Hematopoietic multipotent progenitor cell treated with erythropoietin and hydrocortisone succinate and interleukin-3 and kit ligand, for 15 days (in vitro differentiated cells): Measurements from ENCODE around the gene CAMTA1.

Experiments
- DNase-seq: peaks from one replicate; pipeline ENCODE4 v3.0.0-alpha.2; 2015; ENCODE audit warnings: low spot score

The CAMTA1 gene

DNA sequence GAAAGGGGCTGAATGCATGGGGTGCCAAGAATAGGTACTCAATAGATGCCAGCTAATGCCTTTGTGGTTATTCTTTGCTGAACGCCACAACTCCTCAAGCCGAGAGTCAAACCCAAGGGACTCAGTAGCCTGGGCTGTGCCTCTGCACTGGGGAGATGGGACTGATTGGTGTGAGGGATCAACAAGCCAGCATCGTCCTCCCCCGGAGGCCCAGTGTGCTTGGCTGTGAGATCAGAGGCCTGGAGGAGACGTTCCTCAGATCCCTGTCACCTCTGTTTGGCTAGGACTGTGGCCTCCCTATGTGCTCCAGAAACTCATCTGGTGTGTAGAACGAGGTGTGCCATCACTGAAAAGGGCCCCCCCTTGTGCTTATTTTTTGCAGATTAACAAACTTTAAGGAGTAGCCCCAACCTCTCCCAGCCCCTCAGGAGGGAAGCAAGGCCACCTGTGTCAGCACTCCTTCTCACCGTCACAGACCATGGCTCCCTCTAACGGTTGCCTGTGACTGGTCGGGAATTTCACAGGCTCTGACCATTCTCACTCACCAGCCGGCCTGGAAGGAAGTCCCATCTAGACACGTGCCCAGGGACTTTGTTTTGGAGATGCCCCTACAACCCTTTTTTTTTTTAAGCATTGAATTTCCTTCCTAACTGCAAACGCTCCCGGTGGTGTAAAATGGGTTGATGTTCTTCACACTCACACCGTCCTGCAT lies 791.8 kb downstream of the CAMTA1 start:
- no peak for DNase-seq

DNA sequence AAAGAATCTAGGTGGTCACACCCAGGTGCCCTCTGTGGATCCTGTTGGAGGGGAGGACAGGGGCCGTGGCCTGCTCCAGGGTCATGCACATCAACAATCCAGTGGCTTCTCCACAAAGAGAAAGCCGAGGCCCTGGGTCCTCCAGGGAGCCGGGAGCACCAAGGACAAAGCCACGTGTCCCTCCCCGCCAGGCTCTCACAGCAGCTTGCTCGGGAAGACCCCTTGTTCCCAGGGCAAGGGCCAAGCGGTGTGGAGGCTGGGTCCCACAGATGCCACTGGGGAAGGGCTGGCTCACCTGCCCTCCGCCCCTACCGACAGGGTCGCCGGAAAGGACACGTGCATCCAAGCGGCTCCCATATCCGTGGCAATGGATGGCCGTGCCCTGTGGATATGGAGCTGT lies 793.0 kb downstream of the CAMTA1 start:
- DNase-seq = no peak

DNA sequence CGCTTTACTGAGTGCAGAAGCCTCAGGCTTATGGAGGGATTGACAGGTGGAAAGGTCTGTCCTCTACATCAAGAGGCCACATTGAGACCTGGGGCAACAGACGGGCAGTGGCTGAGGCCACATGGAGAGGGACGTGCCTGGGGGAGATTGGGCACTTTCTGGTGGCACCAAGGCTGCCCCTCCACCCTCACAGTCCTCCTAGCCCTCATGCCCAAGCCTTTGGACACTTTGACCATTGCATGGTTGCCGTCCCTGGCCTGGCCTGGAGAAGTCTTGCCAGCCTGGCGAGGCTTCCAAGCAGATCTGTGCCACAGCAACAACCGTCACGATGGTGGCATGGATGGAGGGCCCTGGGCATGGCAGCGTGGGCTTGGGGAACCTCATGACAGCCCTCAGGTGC lies 793.8 kb downstream of the CAMTA1 start:
- DNase-seq = no peak

DNA sequence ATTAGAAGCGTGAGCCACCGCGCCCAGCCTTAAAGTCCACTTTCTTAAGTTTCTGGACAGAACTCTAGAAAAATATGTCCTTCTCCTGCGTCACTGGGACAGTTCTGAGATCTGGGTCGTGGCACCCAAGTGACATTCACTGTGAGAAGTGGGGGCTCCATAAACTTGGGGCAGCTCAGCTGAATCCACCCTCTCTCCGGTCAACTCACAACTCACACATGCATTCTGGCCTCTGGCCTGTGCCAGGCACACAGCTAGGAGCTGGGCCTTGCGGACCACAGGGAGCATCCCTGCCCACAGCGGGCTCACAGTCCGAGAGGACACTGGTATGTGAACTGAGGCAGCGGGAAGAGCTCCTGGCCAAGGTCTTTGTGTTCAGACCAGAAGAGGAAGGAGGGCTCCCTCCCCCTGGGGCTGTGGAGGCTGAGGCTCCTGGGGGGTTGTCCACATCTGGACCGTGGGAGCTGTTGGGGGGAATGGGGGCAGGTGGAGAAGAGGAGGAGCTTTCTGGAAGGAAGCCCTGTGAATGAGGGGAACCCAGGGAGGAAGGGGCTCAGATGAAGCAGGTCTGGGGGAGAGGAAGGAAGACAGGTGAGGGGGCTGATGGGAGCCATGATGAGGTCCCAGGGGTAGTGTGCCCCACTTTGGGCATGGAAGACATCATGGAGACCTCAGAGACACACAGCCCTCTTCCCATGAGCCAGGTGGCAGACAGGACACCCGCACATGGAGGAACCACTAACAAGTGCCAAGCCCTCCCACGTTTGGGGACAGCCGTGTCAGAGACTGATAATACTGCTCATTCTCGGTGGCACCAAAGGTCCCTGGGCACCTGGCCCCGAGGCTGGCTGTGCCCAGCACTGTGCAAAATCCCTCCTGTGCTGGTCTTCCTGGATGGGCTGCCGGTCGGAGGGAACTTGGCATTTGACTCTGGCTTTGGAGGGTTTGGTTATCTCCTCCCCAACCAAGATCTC lies 794.9 kb downstream of the CAMTA1 start:
- DNase-seq = no peak

DNA sequence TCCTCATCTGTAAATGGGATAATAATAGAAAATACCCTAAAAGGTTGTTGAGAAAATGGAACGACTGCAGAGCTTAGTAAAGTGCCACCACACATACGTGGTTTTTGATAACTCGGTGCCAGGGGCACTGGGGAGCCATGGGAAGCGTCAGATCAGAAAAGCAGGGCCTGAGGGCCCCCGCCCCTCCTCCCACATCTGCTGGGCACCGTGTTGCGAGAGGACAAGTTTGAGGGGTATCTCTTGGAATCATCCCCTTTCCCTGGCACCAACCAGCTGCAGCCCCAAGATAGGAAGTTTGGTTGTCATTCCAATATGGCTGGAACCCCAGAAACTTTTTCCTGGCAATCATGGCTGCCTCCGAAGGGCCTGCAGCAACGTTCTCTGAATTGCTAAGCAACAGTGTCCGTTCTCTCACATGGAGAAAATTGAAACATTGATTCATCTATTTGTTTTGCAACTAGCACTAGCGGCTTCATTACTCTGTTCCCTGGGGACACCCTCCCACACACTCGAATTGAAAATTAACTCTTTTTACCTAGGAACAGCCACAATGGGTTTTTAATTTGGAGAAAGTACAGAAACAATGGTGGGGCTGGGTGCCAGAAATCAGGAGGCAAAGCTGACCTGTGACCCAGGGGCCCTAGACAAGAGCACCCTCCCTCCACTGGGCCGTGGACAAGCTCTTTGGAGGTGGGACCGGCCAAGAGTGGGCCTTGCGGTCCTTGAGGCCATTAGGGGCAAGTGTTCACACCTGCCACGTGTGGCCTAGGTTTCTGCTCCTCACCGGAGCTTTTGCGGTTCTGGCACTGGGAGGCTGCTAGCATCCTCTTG lies 795.9 kb downstream of the CAMTA1 start:
- no peak for DNase-seq

DNA sequence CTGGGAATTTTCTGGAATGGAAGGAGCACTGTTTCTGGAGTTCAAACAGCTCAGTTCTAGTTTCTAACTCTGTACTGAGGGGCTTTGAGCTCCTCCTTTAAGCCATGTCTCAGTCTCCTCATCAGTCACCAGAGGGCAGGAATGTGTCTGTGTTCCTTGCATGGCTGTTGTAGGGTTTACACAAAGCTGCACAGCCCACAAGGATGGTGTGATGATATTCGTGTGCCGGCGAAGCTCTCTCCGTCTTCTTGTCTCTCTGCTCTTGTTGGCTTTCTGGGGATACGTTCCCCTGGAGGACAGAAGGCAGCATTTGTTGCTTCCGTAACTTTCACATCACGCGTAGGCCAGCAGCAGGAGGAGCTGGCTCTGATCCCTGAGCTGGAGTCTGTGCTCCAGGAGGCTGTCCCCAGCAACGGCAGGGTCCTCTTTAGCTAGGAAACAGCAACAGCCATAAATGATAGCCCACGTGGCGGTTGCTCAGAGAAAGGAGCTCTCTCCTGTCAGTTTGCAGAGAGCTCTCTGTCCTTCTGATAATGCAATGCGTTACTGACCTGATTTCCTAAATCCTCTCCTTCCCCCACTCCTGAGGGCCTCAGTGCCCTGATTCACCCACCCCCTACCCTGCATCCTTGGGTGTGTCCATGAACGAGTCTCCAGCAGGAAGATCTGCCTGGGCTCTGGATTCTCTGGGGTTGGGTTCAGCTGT lies 796.7 kb downstream of the CAMTA1 start:
- DNase-seq = no peak

DNA sequence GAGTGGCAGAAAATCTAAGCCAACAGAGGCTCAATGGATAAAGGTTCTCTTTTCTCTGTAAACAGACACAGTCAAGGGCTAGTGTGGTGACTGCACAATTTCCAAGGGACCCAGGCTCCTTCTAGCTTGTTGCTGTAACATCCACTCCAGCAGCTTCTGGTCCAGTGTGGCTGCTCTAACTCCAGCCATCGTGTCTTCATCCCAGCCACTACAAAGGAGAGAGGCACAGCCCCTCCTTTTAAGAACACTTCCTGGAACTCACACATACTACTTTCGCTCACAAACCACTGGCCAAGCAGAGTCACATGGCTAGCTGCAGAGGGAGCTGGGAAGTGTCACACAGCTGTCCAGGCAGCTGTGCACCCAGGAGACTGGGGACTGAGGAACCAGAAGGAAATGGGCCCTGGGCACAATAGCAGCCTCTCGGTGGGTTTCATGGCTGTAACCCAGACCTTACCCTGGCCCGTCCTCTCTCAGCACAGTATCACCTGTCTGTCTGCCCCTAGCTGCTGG lies 797.3 kb downstream of the CAMTA1 start:
- no peak for DNase-seq

DNA sequence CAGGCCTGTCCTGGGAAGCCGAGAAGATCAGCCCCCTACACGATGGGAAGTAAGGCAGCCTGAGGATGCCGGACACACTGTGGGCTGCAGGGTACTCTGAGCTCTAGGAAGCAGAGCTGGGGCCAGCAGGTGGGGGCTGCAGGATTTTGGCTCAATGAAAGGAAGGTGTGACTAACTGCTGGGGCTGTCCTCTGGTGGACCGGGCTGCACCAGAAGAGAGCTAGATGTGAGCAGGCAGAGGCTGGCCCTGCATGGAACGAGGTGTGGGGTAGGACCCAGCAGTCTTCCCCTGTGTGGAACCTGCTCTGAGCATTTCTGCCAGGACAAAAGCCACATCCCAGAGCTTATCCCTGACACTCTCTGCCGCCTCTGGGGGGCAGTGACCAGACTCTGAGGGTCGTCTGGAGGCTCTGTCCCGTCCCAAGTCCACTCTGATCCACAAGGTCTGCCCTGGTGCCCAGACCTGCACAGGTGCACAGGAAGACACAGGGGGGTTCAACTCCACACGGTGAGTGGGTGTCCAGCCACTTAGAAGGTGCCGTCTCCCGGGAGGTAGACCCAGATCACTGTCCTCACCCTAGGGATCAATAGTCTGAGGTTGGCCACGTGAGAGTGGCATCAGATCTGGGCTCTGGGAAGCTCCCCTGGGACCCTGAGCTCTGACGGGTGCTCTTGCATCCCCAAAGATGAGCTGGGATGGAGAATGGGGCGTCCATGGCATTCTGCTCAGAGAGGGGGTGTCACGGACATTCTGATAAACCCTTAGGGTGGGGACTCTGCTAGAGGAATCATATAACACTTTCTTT lies 798.2 kb downstream of the CAMTA1 start:
- no peak for DNase-seq

DNA sequence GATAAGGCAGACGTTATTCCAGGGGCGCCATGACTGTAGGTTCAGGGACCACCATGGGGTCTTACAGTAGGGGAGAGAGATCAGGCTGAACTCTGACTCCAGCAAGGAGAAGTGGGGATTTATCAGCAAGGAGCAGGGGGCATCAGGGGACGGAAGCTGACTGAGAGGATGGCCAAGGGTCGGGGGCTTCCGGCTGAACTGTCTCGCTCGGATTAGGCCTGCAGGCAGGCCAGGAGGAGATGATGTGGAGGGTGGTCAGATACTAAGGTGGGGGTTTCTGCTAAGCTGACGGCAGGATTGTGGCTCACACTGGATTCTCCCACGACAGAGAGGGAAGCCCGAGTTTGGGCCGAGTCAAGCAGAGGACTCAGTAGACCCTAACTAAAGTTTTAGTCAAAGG lies 798.9 kb downstream of the CAMTA1 start:
- no peak for DNase-seq

DNA sequence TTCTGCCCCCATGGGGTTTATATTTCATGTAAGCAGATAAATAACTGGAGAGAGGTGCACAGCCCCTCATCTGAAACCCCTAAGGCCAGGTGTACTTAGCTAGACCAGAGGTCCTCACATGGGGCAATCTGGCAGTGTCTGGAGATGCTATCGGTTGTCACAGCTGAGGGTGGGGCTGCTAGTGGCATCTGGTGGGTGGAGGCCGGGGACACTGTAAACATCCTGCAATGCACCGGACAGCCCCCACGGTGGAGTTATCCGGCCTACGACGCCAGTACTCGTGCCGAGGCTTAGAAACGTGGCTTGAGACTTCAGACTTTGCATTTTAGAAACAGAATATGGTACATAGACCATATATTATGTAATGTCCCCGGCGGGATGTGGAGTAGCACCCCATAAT lies 799.4 kb downstream of the CAMTA1 start:
- DNase-seq = no peak

DNA sequence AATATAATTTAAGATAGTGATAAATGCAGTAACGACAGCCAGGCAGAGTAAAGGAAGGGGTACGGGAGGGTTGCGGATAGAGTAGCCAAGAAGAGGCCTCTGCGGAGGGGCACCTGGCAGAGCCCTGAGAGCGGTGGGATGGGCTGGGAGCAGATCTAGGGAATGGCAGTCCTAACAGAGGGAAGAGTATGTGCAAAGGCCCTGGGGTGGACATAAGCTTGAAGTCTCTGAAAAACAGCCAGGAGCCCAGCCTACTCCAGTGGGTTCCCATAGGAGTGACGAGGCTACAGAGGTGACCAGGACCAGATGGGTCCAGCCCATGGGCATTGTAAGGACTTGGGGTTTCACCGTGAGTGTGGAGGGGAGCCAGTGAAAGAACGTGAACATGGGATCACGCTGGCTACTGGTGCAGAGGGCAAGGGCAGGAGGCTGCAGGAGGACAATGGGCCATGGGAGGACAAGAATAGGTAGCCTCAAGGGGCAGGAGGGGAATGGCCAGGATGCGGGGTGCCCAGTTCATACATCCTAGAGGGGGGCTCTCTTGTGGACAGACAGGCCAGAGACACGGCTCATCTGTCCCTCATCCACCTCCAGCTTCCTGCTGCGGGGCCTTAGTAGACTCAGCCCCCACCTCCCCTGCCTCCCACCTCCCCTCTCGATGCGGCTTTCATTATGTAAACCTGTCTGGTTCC lies 800.1 kb downstream of the CAMTA1 start:
- DNase-seq = no peak

DNA sequence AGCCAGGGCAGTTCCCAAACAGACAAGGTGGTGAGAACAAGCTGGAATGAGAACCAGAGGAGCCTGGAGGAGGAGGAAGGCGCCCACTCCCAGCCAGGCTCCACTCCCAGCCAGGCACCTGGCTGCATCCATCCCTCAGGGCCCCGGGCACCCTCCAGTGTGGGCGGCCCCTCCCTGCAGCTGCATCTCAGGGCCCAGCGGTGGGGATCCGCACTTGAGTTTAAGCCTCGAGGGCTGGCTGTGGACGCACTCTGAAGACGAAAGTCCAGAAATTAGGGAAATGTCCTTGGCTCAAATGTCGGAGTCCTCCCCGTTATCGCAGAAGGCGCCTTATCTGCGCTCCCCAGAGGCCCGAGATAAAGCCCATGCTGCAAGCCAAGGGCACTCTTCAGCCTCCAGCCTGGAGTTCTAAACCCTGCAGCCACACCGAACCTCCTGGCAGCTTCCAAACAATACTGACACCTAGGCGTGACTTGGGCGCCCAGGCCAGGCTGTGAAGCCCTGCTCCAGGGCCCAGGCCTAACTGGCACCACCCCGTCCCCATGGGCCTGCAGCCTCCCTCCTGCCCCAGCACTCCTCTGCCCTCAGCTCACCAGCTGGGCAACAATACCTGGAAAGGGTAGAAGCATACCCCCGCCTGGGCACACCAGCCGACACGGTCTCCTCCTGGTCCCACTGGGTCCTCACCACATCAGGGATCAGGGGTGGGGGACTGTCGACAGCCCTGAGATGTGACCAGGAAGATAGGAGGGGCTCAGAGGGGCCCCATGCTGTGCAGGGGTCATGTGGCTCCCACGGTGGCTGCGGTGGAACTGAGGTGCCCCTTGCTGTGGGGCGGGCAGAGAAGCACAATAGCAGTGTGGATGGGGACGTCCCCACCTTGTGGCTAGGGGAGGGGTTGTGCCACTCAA lies 801.0 kb downstream of the CAMTA1 start:
- DNase-seq = no peak

DNA sequence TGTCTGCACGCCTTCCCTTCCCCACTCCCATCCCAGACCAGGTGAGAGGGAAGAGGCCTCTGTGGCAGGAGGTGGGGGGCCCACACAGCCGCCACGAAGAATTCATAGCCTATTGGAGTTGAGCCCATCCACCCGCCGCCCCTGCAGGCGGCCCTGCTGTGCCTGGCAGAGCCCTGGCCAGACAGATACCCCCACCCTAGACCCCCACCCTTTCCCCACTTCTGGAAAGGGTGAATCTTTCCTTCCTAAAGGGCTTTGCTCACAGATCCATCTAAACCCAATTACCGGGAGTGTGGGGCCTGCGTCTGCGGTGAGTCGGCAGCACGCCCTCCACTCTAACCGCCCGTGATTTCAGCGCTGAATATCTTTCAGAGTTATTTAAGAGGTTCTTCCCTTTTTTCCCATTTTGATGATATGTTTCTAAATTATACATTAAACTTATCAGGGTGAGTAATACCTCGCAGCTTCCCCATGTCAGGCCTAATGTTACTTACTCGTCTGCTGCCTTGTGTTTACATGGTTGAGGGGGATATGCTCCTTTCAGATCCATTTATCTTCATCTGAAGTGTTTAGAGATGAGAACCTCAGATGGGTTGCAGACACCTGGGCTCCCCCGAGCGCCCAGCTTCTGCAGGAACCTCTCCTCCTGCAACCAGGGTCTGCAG lies 802.0 kb downstream of the CAMTA1 start:
- no peak for DNase-seq

DNA sequence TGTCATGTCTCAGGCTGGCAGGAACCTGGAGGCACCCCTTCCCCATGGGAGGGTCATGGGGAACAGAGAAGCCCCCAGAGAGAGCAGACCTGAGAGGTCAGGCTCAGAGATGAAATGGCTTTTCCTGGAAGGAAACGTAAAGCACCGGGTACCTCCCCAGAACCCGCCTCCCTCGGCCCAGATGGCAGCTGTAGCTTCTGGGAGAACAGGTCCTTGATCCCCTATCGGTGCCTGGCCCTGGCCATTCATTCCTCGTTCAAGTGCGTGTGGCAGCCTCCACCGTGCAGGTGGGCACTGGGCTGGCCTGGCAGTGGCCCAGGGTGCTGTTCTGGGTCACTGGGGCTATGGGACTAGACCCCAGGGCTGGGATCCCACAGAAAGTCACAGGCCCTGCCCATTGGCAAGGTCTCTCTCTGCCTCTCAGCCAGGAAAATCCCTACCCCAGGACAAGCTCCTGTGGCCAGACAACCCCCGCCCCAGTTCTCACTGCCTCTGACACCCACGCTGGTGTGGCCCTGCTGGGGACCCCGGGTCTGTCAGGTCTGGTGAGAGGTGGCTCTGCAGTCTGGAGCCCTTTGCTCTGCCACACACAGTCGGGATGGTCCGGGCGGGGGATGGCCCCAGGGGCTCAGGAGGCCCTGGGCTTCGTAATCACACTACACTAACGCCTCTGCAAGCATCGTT lies 802.7 kb downstream of the CAMTA1 start:
- no peak for DNase-seq

DNA sequence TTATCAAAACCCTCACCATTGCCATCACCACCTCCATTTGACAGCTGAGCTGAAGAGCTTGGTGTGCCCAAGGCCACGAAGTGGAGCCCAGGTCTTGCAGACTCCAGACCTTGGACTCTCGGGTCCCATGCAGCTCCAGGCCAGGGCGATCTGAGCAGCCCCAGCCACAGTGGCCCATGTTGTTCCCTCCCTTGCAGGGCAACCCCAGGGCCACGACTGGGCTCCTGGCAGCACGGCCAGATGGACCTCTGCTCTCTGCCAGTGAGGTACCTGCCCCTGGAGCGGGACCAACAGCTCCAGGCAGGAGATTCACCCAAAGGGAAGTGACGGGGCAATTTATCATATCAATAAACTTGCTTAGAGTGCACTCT lies 803.2 kb downstream of the CAMTA1 start:
- no peak for DNase-seq

DNA sequence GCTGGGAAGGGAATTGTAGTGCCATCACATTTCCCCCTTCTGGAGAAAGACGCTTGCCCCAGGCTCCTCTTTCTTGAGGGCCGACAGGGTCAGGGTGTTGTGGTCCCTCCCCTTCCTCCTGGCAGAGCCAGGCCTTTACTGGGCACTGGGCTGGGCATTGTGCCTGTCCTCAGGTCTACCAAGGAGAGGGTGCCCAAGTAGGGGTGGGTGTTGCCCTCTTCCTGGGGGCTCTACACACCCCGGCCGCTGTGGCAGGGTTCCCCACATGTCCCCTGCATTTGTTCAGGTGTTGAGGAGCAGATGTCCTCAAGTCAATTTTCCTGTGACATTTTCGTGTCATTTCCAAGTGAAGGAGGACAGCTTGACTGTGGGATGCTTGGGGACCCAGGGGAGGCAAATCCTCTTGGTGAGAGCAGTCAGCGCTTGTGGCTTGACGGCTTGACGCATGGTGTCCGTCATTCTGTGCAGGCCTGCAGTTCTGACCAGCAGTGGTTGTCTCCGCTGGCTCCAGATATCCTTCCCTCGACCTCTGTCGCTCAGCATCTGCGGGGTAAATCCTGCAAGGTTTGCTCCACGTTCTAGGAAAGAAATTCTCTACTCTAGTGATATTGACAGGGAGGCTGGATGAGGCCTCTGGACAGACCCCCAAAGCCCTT lies 804.0 kb downstream of the CAMTA1 start:
- no peak for DNase-seq

DNA sequence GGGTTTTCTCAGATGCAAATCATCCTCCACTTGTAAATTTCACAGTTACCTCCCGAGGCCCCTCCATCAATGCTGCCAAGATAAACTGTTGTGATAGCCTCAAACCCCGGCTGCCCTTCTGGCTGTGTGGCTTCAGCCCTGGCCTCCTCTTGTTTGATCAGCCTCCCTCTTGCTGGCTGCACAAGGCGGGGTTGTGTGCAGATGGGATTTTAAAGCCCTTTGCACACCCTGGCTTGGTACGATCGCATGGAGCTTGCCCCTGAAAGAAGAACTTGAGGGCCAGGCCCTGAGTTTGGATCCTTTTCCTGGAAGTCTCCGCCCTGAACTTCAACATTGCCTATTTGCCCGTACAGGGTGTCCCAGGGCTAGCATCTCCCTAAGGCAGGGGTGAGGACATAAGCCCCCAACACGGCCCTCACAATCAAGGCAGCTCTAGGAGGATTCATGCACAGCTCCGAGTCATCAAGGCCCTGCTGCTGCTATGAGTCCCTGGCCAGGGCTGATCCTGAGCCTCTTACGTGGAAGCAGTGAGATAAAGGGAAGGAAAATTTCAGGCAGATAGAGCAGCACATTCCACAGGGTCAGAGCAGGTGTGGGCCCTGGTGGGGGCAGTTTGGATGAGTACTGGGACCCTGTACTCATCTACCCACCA lies 804.6 kb downstream of the CAMTA1 start:
- DNase-seq = no peak
